ENCODE measurements around the gene SEPTIN1. TPM values are rescaled to one million over a fixed set of nuclear protein-coding genes. Genes with fewer than 3 reads are reported as not detected.
A peak's percentile ranks its signal among the peaks of the same experiment; 100 is the strongest.

SEPTIN1 gene
- total RNA-seq, 1 experiment from 2014 or later, result 7.6 TPM

DNA sequence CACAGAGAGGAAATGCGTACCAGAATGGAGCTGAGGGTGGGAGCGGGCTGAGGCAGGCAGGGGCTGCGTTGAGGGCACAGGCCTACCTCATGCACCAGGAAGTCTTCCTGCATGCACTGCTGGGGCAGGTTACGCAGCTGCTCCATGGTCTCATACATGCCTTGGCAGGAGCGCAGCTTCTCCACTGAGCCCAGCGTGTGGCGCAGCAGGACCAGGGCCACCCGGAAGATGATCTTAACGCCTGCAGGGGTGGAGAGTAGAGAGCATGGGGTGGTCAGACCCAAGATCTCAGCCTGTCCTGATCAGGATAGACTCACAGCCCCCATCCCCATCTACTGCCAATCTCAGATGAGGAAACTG, 23.8 kb downstream of the SEPTIN1 start:
- no peak for DNase-seq
- Histone ChIP-seq H2AFZ (no peak overlapping the region), H3K9me3 (ENCODE audit: insufficient read depth, low read depth) (no peaks in the 10 kb centered on the region), H3K27ac (no peak overlapping the region), H3K79me2 (ENCODE audit: low read depth) (peaks cover 38% of the 10 kb centered on the region), H3K4me3 (no peak overlapping the region), H3F3A (ENCODE audit: insufficient read depth, low read depth) (peaks cover 45% of the 10 kb centered on the region), H3K36me3 (ENCODE audit: low read depth) (peaks cover 24% of the 10 kb centered on the region), H3K4me1 (replicated peaks; ENCODE audit: insufficient read depth) (peaks cover 19% of the 10 kb centered on the region), H3K27me3 (ENCODE audit: insufficient read depth, low read depth) (no peaks in the 10 kb centered on the region), H3K9me2 (ENCODE audit: insufficient read depth) (no peaks in the 10 kb centered on the region), H3K4me2 (no peak overlapping the region), H4K20me1 (ENCODE audit: insufficient read depth) (peaks cover 10% of the 10 kb centered on the region; the same call in 1 of the 2 replicates)
- CTCF ChIA-PET, result no interaction called here
- intact Hi-C loops (cut with micrococcal nuclease; ENCODE audit: unreplicated experiment), result loop anchor here (5.0 kb wide), 1 partner anchor 266 kb away; the partner anchor contains the start of gene TBX6
- POLR2A ChIA-PET (ENCODE audit: unreplicated experiment), result no interaction called here
- TF ChIP-seq, protein P1, sequence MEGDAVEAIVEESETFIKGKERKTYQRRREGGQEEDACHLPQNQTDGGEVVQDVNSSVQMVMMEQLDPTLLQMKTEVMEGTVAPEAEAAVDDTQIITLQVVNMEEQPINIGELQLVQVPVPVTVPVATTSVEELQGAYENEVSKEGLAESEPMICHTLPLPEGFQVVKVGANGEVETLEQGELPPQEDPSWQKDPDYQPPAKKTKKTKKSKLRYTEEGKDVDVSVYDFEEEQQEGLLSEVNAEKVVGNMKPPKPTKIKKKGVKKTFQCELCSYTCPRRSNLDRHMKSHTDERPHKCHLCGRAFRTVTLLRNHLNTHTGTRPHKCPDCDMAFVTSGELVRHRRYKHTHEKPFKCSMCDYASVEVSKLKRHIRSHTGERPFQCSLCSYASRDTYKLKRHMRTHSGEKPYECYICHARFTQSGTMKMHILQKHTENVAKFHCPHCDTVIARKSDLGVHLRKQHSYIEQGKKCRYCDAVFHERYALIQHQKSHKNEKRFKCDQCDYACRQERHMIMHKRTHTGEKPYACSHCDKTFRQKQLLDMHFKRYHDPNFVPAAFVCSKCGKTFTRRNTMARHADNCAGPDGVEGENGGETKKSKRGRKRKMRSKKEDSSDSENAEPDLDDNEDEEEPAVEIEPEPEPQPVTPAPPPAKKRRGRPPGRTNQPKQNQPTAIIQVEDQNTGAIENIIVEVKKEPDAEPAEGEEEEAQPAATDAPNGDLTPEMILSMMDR (conservative IDR thresholded peaks at IDR 0.05), result no peak
- TF ChIP-seq EZH2 (IDR thresholded peaks at IDR 0.05; ENCODE audit: low read depth), result no peak
- no TSS peak for BruUV-seq (replicated peaks)

DNA sequence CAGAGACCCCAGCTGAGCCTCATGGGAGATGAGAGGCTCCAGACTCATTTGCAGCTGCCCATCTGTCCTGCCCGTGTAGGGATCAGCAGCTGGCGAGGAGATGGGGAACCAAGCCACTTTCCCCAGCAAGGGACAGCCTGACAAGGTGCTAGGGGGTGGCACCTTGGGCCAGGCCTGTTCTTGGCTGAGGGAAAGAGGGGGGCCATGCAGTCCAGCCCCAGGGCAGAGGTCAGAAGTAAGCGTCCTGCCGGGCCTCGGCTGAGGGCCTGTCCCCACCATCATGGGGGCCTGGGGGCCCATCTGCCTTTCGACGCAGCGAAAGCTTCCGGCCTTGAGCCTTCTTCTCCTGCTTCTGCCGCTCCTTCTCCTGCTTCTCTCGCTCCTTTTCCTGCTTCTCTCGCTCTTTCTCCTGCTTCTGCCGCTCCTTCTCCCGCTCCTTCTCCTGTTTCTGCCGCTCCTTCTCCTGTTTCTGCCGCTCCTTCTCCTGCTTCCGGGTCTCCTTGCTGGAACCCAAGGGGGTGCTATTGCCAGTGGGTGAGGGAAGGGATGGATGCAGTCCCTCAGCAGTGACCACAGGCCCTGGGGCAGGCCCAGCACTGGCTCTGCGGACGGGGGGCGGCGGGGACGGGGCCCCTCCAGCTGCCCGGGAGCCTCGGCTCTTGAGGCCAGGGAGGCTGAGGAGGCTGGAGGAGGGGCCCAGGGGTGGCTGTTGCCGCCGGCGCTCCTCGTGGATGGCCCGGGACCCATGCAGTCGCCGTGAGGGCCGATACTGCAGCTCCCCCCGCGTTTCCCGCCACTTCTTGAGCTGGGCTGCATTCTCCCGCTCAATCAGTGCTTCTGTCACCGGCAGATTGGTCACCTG, 24.4 kb downstream of the SEPTIN1 start:
- no peaks in the 10 kb centered on the region for H3K9me2 ChIP-seq (ENCODE audit: insufficient read depth)
- peaks cover 41% of the 10 kb centered on the region for H3F3A ChIP-seq (ENCODE audit: insufficient read depth, low read depth)
- H3K4me3 ChIP-seq, result no peak overlapping the region
- DNase-seq, result no peak
- TF ChIP-seq, protein P1 (conservative IDR thresholded peaks at IDR 0.05), result no peak
- TF ChIP-seq EZH2 (IDR thresholded peaks at IDR 0.05; ENCODE audit: low read depth), result no peak
- no peaks in the 10 kb centered on the region for H3K9me3 ChIP-seq (ENCODE audit: insufficient read depth, low read depth)
- peaks cover 21% of the 10 kb centered on the region for H3K36me3 ChIP-seq (ENCODE audit: low read depth)
- POLR2A ChIA-PET (ENCODE audit: unreplicated experiment), result no interaction called here
- no peak overlapping the region for H3K4me2 ChIP-seq
- H2AFZ ChIP-seq, result no peak overlapping the region
- no TSS peak for BruUV-seq (replicated peaks)
- CTCF ChIA-PET, result no interaction called here
- H3K27ac ChIP-seq, result no peak overlapping the region
- peaks cover 38% of the 10 kb centered on the region for H3K79me2 ChIP-seq (ENCODE audit: low read depth)
- peaks cover 10% of the 10 kb centered on the region for H4K20me1 ChIP-seq (ENCODE audit: insufficient read depth)
- no peaks in the 10 kb centered on the region for H3K27me3 ChIP-seq (ENCODE audit: insufficient read depth, low read depth)
- intact Hi-C loops (cut with micrococcal nuclease; ENCODE audit: unreplicated experiment), result loop anchor here (5.0 kb wide), 1 partner anchor 266 kb away; the partner anchor contains the start of gene TBX6
- peaks cover 19% of the 10 kb centered on the region for H3K4me1 ChIP-seq (replicated peaks; ENCODE audit: insufficient read depth)

DNA sequence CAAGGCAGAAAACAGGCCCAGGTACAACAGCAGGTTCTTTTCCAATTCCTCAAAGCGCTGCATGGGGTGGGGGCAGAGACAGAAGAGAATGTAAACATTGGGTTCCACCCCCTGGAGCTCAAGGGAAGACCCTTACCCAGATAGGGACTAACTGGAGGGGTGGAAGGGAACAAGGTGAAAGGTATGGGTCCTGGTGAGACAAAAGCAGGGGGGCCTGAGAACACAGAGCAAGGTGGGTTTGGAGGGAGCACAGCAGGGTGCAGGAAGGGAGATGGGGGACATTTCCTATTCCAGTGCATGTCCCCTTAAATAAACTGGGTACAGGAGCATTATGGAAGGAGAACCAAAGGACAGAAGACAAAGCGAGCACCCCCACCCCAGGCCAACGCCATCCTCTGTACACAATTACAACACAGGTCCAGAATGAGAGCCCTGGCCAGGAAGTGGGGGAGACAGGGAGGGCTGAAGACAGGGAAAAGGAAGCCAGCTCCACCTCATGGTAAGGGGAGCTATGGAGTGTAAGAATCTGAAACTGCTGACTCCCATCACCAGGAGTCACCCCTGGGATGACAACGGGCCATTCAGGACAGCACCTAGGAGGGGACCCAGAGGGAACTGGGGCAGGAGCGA, 25.2 kb downstream of the SEPTIN1 start:
- no peak for DNase-seq
- peaks cover 14% of the 10 kb centered on the region for H3K36me3 ChIP-seq (ENCODE audit: low read depth)
- H3K9me2 ChIP-seq (ENCODE audit: insufficient read depth), result no peaks in the 10 kb centered on the region
- H3F3A ChIP-seq (ENCODE audit: insufficient read depth, low read depth), result peaks cover 34% of the 10 kb centered on the region
- H3K4me2 ChIP-seq, result peak overlapping the region; percentile 83; the same call in 1 of the 2 replicates
- H3K4me1 ChIP-seq (replicated peaks; ENCODE audit: insufficient read depth), result peaks cover 19% of the 10 kb centered on the region
- H3K4me3 ChIP-seq, result no peak overlapping the region
- H4K20me1 ChIP-seq (ENCODE audit: insufficient read depth), result peaks cover 6% of the 10 kb centered on the region
- BruUV-seq (replicated peaks), result no TSS peak
- intact Hi-C loops (cut with micrococcal nuclease; ENCODE audit: unreplicated experiment), result loop anchor here (5.0 kb wide), 1 partner anchor 265 kb away; the partner anchor contains the start of gene TBX6
- CTCF ChIA-PET, result no interaction called here
- no peaks in the 10 kb centered on the region for H3K9me3 ChIP-seq (ENCODE audit: insufficient read depth, low read depth)
- H3K27ac ChIP-seq, result no peak overlapping the region
- no peak overlapping the region for H2AFZ ChIP-seq
- H3K79me2 ChIP-seq (ENCODE audit: low read depth), result peaks cover 32% of the 10 kb centered on the region
- H3K27me3 ChIP-seq (ENCODE audit: insufficient read depth, low read depth), result no peaks in the 10 kb centered on the region
- TF ChIP-seq EZH2 (IDR thresholded peaks at IDR 0.05; ENCODE audit: low read depth), result no peak
- TF ChIP-seq, protein P1 (conservative IDR thresholded peaks at IDR 0.05), result no peak
- POLR2A ChIA-PET (ENCODE audit: unreplicated experiment), result interaction anchor here (0.7 kb wide), 2 partner anchors 61 to 304 kb away, joined by 4 to 16 read pairs; a partner anchor contains a TSS
